Measurements from ENCODE around the gene SIN3A. TPM values are rescaled to one million over a fixed set of nuclear protein-coding genes. Genes with fewer than 3 reads are reported as not detected.
"Not testable (repeated sequence)": the region's sequence is repeated elsewhere in the genome, so short reads cannot be mapped to it uniquely, and the experiment has no call there.

The SIN3A gene
- total RNA-seq = 25.4 TPM
- long read RNA-seq, full-length matches to known transcripts = 4 of 9 reads
- long read RNA-seq, partial matches to known transcripts = 4 of 9 reads
- long read RNA-seq, other reads (novel, unspliced or antisense) = 1 of 9 reads

GRCh38 chr15:75451674-75452363 lies at the start of gene SIN3A:
TSS of gene SIN3A (minus strand) at chr15:75451690. CDS start at chr15:75430375, 21,315 bp downstream.
- DNase-seq (peak; percentile 99), ATAC-seq (ENCODE audit: poor library complexity) (peak; percentile 56)
- intact Hi-C loops (cut with DNase I) = no loop called here

- no peak for DNase-seq
- no peak for ATAC-seq (ENCODE audit: poor library complexity)
- intact Hi-C loops (cut with DNase I) = no loop called here
These were observed 42.2 kb upstream of the SIN3A start for GRCh38 chr15:75493732-75494131.

- no peak for DNase-seq
- no peak for ATAC-seq (ENCODE audit: poor library complexity)
These were observed 32.5 kb upstream of the SIN3A start for GRCh38 chr15:75483961-75484360.

GRCh38 chr15:75483556-75483955 lies 32.1 kb upstream of the SIN3A start:
- intact Hi-C loops (cut with DNase I); ATAC-seq (ENCODE audit: poor library complexity); DNase-seq: not testable (repeated sequence)

More at GRCh38 chr15:75483961-75484360, 32.5 kb upstream of the SIN3A start:
- intact Hi-C loops (cut with DNase I) = no loop called here

GRCh38 chr15:75483106-75483505 lies 31.6 kb upstream of the SIN3A start:
- intact Hi-C loops (cut with DNase I) = no loop called here
- DNase-seq = no peak
- ATAC-seq (ENCODE audit: poor library complexity) = no peak

GRCh38 chr15:75480463-75480862 lies 29.0 kb upstream of the SIN3A start:
- DNase-seq; ATAC-seq (ENCODE audit: poor library complexity); intact Hi-C loops (cut with DNase I): not testable (repeated sequence)

GRCh38 chr15:75479670-75480069 lies 28.2 kb upstream of the SIN3A start:
- intact Hi-C loops (cut with DNase I) = no loop called here
- no peak for DNase-seq
- no peak for ATAC-seq (ENCODE audit: poor library complexity)

GRCh38 chr15:75477094-75477493 lies 25.6 kb upstream of the SIN3A start:
- intact Hi-C loops (cut with DNase I); ATAC-seq (ENCODE audit: poor library complexity); DNase-seq: not testable (repeated sequence)

- DNase-seq (peak; percentile 59), ATAC-seq (ENCODE audit: poor library complexity) (peak; percentile 27)
- intact Hi-C loops (cut with DNase I) = no loop called here
These were observed 17.6 kb upstream of the SIN3A start for GRCh38 chr15:75468913-75469598.

GRCh38 chr15:75460646-75461045 lies 9.2 kb upstream of the SIN3A start:
- ATAC-seq (ENCODE audit: poor library complexity) (no peak), DNase-seq (no peak)
- intact Hi-C loops (cut with DNase I) = no loop called here

GRCh38 chr15:75459581-75459980 lies 8.1 kb upstream of the SIN3A start:
- ATAC-seq (ENCODE audit: poor library complexity) (no peak), DNase-seq (no peak)
- intact Hi-C loops (cut with DNase I) = no loop called here

- ATAC-seq (ENCODE audit: poor library complexity) = no peak
- no peak for DNase-seq
- intact Hi-C loops (cut with DNase I) = no loop called here
These were observed 5.2 kb upstream of the SIN3A start for GRCh38 chr15:75456710-75457109.

- no peak for DNase-seq
- no peak for ATAC-seq (ENCODE audit: poor library complexity)
- intact Hi-C loops (cut with DNase I) = no loop called here
These were observed 4.6 kb upstream of the SIN3A start for GRCh38 chr15:75455982-75456531.

GRCh38 chr15:75455424-75455981 lies 4.0 kb upstream of the SIN3A start:
- DNase-seq = peak; percentile 94
- intact Hi-C loops (cut with DNase I) = no loop called here
- ATAC-seq (ENCODE audit: poor library complexity) = peak; percentile 28

GRCh38 chr15:75454471-75455378 lies 3.2 kb upstream of the SIN3A start:
- ATAC-seq (ENCODE audit: poor library complexity) (peak; percentile 3), DNase-seq (peak; percentile 84)
- intact Hi-C loops (cut with DNase I) = no loop called here

- ATAC-seq (ENCODE audit: poor library complexity) (peak; percentile 64), DNase-seq (peak; percentile 99)
- intact Hi-C loops (cut with DNase I) = no loop called here
These were observed 2.4 kb upstream of the SIN3A start for GRCh38 chr15:75453703-75454470.

- DNase-seq = peak; percentile 73
- no peak for ATAC-seq (ENCODE audit: poor library complexity)
- intact Hi-C loops (cut with DNase I) = no loop called here
These were observed 1.6 kb upstream of the SIN3A start for GRCh38 chr15:75452865-75453702.
